C4-2B (cell line): ENCODE measurements around the gene FAT2.

Source experiments
- CTCF ChIP-seq: fragments of 450-650 bp; conservative IDR thresholded peaks from 2 replicates; pipeline ENCODE4 v1.5.1; 2017; ENCODE audit warnings: mild to moderate bottlenecking
- ZFX ChIP-seq: fragments of 450-650 bp; IDR thresholded peaks from 2 replicates; pipeline ENCODE4 v1.6.1; 2017

GRCh38 chr5:151572657-151573368 lies 18.3 kb downstream of the FAT2 start:
- TF ChIP-seq CTCF (no peak), ZFX (no peak)
